HepG2 (cell line): ENCODE results near the gene SLC25A25. TPM values are rescaled to one million over a fixed set of nuclear protein-coding genes. Genes with fewer than 3 reads are reported as not detected.

ENCODE experiments used
- GATAD2A ChIP-seq: IDR thresholded peaks from 2 replicates; pipeline ENCODE4 v1.6.1; 2016
- HMGA1 ChIP-seq: sonication (generic); formaldehyde crosslinking; conservative IDR thresholded peaks from 2 replicates; pipeline ENCODE4 v1.4.0; 2020; ENCODE audit warnings: missing genetic modification reagents
- HOXD1 ChIP-seq: sonication (generic); formaldehyde crosslinking; IDR thresholded peaks from 2 replicates; pipeline ENCODE4 v1.5.0; 2020; ENCODE audit warnings: missing genetic modification reagents
- JDP2 ChIP-seq: sonication (generic); formaldehyde crosslinking; IDR thresholded peaks from 2 replicates; pipeline ENCODE4 v1.8.1; 2022; ENCODE audit warnings: missing genetic modification reagents, borderline replicate concordance
- NFKB2 ChIP-seq: sonication (generic); formaldehyde crosslinking; IDR thresholded peaks from 2 replicates; pipeline ENCODE4 v1.4.0; 2020; ENCODE audit warnings: missing genetic modification reagents, borderline replicate concordance
- RXRA ChIP-seq: sonication (generic); formaldehyde crosslinking; IDR thresholded peaks from 2 replicates; pipeline ENCODE4 v1.5.1; 2020; ENCODE audit warnings: missing genetic modification reagents
- SAP130 ChIP-seq: IDR thresholded peaks from 2 replicates; pipeline ENCODE4 v1.6.1; 2016; ENCODE audit warnings: low read depth
- SP5 ChIP-seq: IDR thresholded peaks from 2 replicates; pipeline ENCODE4 v1.6.1; 2016; ENCODE audit warnings: low read depth, borderline replicate concordance
- THAP9 ChIP-seq: sonication (generic); formaldehyde crosslinking; IDR thresholded peaks from 2 replicates; pipeline ENCODE4; 2020; ENCODE audit warnings: missing genetic modification reagents, mild to moderate bottlenecking, borderline replicate concordance
- ZFP36L1 ChIP-seq: sonication (generic); formaldehyde crosslinking; IDR thresholded peaks from 2 replicates; pipeline ENCODE4 v1.8.0; 2022; ENCODE audit warnings: mild to moderate bottlenecking, missing genetic modification reagents, moderate library complexity
- ZFX ChIP-seq: sonication (generic); formaldehyde crosslinking; IDR thresholded peaks from 2 replicates; pipeline ENCODE4 v1.4.0; 2020; ENCODE audit warnings: mild to moderate bottlenecking, low read depth, missing genetic modification reagents, moderate library complexity
- ZNF121 ChIP-seq: sonication (generic); formaldehyde crosslinking; IDR thresholded peaks from 2 replicates; pipeline ENCODE4 v1.5.0; 2020; ENCODE audit warnings: mild to moderate bottlenecking, missing genetic modification reagents
- ZNF234 ChIP-seq: sonication (generic); formaldehyde crosslinking; conservative IDR thresholded peaks from 2 replicates; pipeline ENCODE4 v1.5.1; 2020; ENCODE audit warnings: mild to moderate bottlenecking, missing genetic modification reagents
- ZNF496 ChIP-seq: sonication (generic); formaldehyde crosslinking; IDR thresholded peaks from 2 replicates; pipeline ENCODE4 v1.8.1; 2023; ENCODE audit warnings: mild to moderate bottlenecking, moderate library complexity, missing genetic modification reagents; ENCODE audit not compliant: insufficient replicate concordance
- ZNF646 ChIP-seq: sonication (generic); formaldehyde crosslinking; IDR thresholded peaks from 2 replicates; pipeline ENCODE4 v1.9.0; 2021; ENCODE audit warnings: mild to moderate bottlenecking, missing genetic modification reagents
- ZNF775 ChIP-seq: sonication (generic); formaldehyde crosslinking; IDR thresholded peaks from 2 replicates; pipeline ENCODE4 v1.4.0; 2020; ENCODE audit warnings: missing genetic modification reagents, mild to moderate bottlenecking, moderate library complexity, borderline replicate concordance
- polyA plus RNA-seq, 8 experiments: library from polyadenylated mRNA; depleted of rRNA in 3 of 8; stranded (reverse) in 7 of 8; unstranded in 1 of 8; fragments of >200 nt; fragmentation: Illumina TruSeq in 4 of 8; extraction: Trizol in 4 of 8; gene quantifications; 2 replicates each; pipeline versions ENCODE4 v1.2.1 to v1.2.3, GENCODE V29; 2011 to 2016; ENCODE audit warnings: low read depth in 4 of 8, missing spikeins in 1 of 8, mixed read lengths in 1 of 8; ENCODE audit not compliant: insufficient read depth in 1 of 8
- total RNA-seq, 5 experiments: library from RNA; depleted of rRNA; stranded (reverse); fragments of >200 nt; fragmentation: Illumina TruSeq; extraction: Trizol; gene quantifications; 2 replicates each; pipeline ENCODE4 v1.2.3, GENCODE V29; 2016; ENCODE audit warnings: low read depth in 1 of 5
- TF ChIP-seq, protein P1 (sequence below): sonication (generic); formaldehyde crosslinking; IDR thresholded peaks from 2 replicates; pipeline ENCODE4 v1.4.0; 2020; ENCODE audit warnings: missing genetic modification reagents, borderline replicate concordance

Gene SLC25A25
- total and polyA plus RNA-seq, 2 of the 13 experiments (the other 11 are each of a cell fraction or from before 2014, with no cell fraction given): 10.5 to 24.8 TPM

- no peak for TF ChIP-seq THAP9 (CRISPR knock-in tag)
- no peak for TF ChIP-seq ZNF775 (CRISPR knock-in tag)
- no peak for TF ChIP-seq JDP2 (CRISPR knock-in tag)
- TF ChIP-seq NFKB2 (CRISPR knock-in tag): no peak
- no peak for TF ChIP-seq ZFX
- TF ChIP-seq ZNF646 (CRISPR knock-in tag): no peak
- TF ChIP-seq ZFP36L1 (CRISPR knock-in tag): peak; percentile 54; the same call in 1 of the 2 replicates
- no peak for TF ChIP-seq ZNF234 (CRISPR knock-in tag)
- TF ChIP-seq, protein P1, sequence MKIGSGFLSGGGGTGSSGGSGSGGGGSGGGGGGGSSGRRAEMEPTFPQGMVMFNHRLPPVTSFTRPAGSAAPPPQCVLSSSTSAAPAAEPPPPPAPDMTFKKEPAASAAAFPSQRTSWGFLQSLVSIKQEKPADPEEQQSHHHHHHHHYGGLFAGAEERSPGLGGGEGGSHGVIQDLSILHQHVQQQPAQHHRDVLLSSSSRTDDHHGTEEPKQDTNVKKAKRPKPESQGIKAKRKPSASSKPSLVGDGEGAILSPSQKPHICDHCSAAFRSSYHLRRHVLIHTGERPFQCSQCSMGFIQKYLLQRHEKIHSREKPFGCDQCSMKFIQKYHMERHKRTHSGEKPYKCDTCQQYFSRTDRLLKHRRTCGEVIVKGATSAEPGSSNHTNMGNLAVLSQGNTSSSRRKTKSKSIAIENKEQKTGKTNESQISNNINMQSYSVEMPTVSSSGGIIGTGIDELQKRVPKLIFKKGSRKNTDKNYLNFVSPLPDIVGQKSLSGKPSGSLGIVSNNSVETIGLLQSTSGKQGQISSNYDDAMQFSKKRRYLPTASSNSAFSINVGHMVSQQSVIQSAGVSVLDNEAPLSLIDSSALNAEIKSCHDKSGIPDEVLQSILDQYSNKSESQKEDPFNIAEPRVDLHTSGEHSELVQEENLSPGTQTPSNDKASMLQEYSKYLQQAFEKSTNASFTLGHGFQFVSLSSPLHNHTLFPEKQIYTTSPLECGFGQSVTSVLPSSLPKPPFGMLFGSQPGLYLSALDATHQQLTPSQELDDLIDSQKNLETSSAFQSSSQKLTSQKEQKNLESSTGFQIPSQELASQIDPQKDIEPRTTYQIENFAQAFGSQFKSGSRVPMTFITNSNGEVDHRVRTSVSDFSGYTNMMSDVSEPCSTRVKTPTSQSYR (CRISPR knock-in tag): no peak
- TF ChIP-seq SAP130 (CRISPR knock-in tag): peak; percentile 52
- TF ChIP-seq ZNF496 (CRISPR knock-in tag): no peak
- peak; percentile 54 for TF ChIP-seq GATAD2A (CRISPR knock-in tag)
- TF ChIP-seq HOXD1 (CRISPR knock-in tag): no peak
- TF ChIP-seq ZNF121 (CRISPR knock-in tag): peak; percentile 28; the same call in 1 of the 2 replicates
- no peak for TF ChIP-seq RXRA
- TF ChIP-seq SP5 (CRISPR knock-in tag): 0 out of 2 replicates have a peak, but pooled peaks have one; percentile 19
- no peak for TF ChIP-seq HMGA1 (CRISPR knock-in tag)
These were observed 10.9 kb upstream of the SLC25A25 start (continued) for GRCh38 chr9:128056887-128057723.
